ENCODE data around the gene TRIM7.
A peak's percentile ranks its signal among the peaks of the same experiment; 100 is the strongest.
"Not testable (repeated sequence)": the region's sequence is repeated elsewhere in the genome, so short reads cannot be mapped to it uniquely, and the experiment has no call there.

TRIM7 gene

DNA sequence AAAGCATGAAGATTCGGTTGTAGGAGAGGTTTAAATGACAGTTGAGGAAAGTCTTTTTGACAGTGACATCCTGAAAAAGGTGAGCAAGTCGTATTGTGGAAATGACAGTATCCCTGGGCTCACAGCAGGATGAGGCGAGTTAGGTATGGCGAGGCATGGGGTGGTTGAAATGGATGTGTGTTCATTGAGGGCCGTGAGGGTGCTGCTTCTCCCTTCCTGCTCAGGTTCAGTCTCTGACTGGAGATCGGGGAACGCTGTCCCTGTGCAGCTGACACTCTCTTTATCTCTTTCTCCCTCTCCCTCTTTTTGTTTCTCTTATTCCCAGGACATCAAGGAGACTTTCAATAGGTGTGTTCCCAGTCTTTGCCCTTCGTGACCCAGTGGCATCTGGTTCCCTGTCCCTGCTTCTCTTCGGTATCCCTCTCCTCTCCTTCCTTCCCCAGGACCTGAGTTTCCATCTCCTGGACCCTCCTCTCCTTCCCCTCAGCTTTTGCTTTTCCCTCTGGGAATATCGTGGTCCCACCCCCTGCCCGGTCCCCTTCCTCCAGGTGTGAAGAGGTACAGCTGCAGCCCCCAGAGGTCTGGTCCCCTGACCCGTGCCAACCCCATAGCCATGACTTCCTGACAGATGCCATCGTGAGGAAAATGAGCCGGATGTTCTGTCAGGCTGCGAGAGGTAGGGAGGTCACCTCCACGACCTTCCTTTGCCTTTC is 28.2 kb upstream of the TRIM7 start:
- no peak for DNase-seq (ENCODE audit: low read depth in 2 of 2)

DNA sequence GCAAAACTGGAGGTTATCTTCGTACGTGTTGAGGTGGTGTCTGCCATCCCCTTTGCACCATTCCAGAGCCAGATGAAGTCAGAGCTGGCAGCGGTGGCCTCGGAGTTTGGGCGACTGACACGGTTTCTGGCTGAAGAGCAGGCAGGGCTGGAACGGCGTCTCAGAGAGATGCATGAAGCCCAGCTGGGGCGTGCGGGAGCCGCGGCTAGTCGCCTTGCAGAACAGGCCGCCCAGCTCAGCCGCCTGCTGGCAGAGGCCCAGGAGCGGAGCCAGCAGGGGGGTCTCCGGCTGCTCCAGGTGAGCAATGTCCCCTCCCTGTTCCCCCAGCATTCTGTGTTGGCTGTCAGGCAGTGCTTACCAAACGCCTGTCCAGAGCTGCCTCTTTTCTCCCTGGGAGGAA is 27.6 kb upstream of the TRIM7 start:
- DNase-seq (ENCODE audit: low read depth in 2 of 2): no peak

DNA sequence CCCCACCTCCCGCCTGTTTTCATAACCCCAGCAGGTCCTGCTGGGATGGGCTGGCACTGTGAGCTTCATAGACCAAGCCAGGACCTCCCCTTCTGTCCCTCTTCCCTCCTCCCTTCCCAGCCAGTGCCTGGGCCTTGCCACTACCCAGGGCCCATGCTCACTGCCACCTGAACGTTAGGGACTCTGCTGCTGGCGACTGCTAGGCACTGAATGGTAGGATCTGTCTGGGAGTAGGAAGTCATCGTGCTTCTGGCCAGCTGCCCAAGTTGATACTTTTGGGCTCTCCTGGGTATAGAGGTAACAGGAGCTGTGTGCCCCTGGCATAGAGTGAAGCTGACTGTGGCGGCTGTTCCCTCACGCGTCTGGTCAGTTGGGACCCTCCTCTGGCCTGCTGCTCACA is 26.4 kb upstream of the TRIM7 start:
- DNase-seq (ENCODE audit: low read depth in 2 of 2): no peak

DNA sequence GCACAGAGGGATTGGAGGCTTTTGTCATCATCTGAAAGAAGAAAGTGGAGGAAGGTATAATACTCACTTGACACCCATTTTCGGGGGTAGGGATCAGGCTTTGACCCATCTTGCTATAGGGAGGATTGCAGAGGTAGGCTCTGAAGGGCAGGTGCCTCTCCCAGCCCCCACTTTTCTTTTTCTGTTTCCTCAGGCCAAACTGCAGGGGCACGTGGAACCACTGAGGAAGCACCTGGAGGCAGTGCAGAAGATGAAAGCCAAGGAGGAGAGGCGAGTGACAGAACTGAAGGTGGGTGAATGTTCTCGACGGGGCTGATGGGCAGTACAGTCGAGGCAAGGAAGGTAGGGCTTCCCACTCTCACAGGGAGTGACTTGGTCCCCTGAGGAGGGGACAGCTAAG is 25.6 kb upstream of the TRIM7 start:
- DNase-seq (ENCODE audit: low read depth in 2 of 2): no peak

DNA sequence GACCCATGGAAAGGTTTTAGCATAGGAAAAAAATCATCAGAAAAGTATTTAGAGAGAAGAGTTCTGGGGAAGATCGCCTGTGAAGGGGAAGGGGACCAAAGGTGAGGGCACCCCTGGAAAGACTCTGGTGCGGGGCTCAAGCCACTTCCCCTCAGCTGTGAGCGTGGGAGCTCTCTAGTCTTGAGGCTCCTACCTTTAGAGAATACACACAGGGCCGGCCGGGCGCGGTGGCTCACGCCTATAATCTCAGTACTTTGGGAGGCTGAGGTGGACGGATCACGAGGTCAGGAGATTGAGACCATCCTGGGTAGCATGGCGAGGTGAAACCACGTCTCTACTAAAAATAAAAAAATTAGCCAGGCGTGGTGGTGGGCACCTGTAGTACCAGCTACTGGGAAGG is 25.0 kb upstream of the TRIM7 start:
- no peak for DNase-seq (ENCODE audit: low read depth in 2 of 2)

DNA sequence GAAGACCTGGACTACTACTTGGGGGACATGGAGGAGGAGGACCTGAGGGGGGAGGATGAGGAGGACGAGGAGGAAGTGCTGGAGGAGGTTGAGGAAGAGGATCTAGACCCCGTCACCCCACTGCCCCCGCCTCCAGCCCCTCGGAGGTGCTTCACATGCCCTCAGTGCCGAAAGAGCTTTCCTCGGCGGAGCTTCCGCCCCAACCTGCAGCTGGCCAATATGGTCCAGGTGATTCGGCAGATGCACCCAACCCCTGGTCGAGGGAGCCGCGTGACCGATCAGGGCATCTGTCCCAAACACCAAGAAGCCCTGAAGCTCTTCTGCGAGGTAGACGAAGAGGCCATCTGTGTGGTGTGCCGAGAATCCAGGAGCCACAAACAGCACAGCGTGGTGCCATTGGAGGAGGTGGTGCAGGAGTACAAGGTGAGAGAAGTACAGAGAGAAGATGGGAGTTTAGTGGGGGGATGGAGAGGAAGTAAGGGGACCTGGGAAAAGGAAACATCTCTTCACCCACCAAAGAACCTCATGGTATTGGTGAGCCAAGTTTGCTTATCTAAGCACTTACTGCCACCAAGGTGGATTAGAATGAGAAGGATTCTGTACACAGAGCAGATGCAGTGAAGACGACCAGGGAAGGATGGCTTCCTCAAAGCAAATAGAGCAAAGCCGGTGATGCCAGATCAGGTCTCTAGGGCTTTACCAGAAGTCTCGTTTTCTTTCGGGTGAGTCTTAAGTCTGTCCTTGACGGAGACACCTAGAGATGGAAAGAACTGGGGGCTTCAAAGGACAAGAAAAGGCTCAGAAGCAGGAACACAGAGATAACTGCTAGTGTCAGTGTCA is 19.6 kb upstream of the TRIM7 start:
- no peak for DNase-seq (ENCODE audit: low read depth in 2 of 2)

DNA sequence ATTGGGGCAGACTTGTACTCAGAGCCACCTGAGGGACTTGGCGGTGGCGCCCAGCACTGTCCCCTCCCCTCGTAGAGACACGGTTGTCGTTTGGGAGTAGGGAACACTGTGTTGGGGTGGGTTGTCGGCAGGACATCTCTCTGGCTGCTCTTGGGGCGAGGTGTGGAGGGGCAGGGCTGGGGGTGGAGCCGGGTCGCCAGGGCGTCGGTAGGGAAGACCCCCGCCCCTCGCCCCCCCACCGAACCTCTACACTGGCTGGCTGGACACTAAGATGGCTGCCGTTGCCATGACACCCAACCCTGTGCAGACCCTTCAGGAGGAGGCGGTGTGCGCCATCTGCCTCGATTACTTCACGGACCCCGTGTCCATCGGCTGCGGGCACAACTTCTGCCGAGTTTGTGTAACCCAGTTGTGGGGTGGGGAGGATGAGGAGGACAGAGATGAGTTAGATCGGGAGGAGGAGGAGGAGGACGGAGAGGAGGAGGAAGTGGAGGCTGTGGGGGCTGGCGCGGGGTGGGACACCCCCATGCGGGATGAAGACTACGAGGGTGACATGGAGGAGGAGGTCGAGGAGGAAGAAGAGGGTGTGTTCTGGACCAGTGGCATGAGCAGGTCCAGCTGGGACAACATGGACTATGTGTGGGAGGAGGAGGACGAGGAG is 18.9 kb upstream of the TRIM7 start:
- DNase-seq (ENCODE audit: low read depth in 2 of 2): no peak

DNA sequence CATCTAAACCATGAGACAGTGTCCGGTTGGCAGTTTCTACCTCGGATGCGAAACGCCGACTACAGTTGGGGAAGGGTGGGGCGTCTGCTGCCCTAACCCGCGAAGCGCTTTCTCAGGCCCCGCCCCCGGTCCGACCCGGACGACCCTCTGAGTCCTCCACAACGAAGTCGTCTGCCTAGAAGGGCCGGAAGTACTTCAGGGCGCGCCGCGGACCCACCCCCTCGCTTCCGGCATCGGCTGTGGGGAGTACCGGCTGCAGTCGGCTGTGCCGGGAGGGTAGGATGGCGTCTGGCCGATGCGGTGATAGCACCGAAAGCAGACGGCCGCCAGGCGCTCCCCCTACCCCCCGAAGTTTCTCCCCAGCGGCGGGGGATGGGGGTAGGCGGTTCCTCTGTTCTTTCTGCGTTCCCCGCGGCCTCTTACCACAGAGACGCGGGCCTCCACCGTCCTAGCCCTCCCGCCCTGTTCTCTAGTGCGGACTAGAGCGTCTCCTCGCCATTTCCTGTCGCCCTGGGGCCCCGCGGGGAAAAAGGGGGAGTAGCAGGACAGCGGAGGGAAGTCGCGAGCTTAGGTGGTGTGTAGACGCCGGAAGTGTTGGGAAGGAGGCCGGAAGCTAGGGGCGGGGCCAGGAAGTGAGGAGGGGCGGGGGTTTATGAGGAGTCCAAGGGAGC is 18.2 kb upstream of the TRIM7 start, which contains the start of gene TRIM41:
Gene TRIM41 (plus strand): TSS at position 224 of the 671 bp plus-strand sequence. CDS start 719 bp downstream, outside the sequence.
- peak; percentile 94 to 97 for DNase-seq (ENCODE audit: low read depth in 2 of 2)

DNA sequence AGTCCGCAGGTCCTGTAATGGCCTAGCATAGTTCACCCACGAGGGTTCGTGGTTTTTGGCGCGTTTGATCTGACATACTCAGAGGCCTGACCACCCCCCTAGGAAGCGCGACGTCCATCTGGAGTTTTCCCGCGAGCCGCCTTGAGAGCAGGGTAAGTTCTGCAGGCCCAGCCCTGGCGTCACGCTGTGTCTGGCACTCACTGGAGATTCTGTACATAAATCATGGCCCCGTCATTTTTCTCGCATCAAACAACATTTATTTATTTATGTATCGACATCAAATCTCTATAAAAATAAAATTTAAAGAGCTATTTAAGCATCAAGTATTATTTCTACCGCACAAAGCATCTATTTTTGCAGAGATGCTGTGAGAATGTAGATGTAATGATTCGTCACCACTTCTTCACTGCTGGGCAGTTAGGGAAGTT is 17.6 kb upstream of the TRIM7 start:
- no peak for DNase-seq (ENCODE audit: low read depth in 2 of 2)

DNA sequence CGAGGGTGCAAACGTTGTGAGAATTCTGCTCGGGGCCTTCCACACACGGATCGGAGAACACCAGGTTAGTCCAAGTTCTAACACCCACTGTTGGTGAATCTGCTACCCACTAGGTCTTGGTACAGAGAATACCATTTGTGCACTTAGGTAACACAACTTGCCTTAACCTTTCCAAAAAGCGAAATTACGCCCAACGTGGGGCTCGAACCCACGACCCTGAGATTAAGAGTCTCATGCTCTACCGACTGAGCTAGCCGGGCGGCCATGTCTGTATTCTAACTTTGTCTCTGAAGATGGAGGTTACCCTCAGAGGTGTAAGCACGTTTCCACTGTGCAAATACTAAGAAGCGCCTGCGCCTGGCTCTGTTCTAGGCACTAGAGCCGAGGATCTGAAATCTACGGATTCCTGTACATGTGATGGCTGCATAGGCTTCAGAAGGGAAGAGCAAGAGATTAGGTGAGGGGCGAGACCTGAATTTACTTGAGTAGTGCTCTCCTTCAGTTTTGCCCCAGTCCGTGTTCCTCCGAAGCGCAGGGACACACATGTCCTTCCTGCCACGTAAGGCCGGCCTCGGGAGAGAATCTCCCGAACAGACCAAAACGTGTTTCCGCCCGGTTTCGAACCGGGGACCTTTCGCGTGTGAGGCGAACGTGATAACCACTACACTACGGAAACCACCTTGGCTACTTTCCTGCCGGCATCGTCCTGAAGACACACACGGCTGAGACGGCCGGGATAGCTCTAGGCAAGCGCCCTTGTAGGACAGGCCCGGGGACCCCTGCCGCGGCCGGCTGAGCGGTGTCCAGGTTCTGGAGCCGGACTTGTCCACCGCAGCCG is 17.0 kb upstream of the TRIM7 start:
- peak; percentile 94 to 100 for DNase-seq (ENCODE audit: low read depth in 2 of 2)

DNA sequence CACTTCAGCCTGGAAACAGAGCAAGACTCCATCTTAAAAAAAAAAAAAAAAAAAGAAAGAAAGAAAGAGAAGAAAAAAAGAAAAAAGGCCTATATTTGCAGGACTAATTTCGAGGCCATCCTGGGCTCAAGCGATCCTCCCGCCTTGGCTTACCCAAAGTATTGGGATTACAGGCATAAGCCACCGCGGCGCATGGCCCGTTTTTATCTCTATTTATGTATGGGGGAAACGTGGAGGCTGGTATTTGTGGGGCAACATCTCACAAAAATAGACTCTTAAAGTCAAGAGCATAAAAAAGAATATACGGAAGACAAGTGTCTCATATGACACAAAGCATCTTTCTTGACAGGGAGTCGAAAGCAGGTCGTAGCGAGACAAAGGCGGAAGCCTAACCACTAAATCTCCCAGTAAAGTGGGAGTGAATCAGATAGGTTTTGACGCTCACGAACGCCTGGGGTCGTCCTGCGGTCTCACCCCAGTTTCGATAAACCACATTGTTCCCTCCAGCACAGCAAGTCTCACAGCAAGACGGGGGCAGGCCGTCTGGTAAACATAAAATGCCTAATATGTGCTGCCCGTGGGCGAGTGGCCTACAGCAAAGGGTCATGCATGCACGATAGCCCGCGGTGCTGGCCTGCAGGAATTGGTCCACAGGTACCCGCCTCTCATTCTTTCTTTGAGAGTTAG is 16.3 kb upstream of the TRIM7 start:
- no peak for DNase-seq (ENCODE audit: low read depth in 2 of 2)

DNA sequence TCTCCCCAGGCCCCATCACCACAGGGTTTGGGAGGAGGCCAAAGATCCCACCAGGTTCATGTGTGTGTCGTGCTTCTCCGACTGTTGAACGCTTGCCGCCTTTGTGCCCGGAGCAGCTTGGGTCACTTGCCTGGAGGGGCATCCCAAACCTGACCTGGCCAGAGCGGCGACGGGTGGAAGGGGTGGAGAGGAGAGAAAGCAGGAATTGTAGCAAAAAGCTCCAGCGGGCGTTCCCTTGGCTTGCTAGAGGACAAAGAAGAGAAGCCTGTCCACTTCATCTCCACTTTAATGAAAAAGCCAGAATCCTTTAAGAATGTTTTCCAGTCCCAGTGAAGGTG is 15.2 kb upstream of the TRIM7 start:
- no peak for DNase-seq (ENCODE audit: low read depth in 2 of 2)

DNA sequence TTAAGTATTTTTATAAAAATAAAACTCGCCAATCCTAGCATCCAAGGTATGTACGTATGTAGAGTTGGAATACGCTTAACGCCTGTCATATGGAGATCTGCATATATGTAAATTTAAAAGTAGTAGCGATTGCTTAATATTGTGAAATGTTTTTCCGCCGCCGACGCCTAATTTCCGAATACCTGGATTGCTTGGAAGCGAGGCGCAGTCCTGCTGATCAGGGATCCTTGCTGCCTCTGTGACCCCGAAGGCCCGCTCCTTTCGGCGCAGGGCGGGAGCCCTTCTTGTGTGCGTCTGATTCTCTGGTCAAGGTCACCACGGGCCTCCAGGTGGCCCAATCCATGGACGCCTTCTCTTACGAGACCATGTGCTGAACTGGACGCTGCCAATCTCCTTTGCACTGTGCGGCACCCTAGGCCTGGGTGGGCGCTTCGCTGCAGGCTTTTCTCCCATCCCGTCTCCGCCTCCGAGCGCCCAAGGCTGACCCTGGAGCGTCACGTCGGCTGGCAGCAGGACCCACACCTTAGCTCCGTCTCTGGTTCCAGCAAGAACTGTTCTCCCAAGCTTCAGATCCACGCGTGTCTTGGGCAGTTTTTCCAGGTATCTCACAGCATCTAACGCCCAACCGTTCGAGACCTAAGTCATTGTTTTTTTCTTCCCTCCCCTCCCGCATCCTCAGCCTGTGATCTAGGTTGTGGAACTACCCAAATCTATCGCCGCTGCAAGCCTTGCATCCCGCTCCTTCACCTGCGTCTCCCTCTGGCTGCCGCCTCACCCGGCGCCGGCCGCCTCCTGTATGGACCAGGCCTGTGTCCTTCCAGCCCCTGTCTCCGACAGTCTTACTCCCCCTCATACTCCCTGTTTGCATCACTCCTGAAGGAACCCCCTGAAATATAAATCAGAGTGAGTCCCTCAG is 14.5 kb upstream of the TRIM7 start:
- DNase-seq (ENCODE audit: low read depth in 2 of 2): no peak

DNA sequence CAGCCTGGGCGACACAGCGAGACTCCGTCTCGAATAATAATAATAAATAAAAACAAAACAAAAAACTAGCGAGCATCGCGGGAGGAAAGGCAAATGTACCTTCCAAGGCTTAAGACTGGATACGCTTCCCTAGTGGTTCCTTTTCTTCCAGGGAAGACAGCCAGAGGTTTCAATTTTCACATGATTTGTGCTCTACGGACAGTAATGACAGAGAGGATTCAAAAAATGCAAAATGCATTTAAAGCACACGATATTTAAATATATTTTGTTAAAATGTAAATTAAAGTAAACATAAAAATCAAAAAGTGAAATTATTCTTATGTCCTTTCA is 13.8 kb upstream of the TRIM7 start:
- DNase-seq (ENCODE audit: low read depth in 2 of 2): no peak

DNA sequence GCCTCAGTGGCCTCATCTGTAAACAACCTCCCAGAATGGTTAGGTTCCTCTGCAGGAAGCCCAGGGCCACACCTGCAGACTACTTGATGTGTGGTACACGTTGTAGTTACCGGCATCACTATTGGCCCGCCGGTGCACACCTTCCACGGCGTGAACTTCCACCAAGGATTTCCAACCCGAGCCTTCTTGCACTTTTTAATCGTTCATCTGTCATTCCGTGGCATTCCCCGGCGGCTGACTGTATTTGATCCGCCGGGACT is 12.7 kb upstream of the TRIM7 start:
- DNase-seq (ENCODE audit: low read depth in 2 of 2): peak in 1 of 2 donors; percentile 29

DNA sequence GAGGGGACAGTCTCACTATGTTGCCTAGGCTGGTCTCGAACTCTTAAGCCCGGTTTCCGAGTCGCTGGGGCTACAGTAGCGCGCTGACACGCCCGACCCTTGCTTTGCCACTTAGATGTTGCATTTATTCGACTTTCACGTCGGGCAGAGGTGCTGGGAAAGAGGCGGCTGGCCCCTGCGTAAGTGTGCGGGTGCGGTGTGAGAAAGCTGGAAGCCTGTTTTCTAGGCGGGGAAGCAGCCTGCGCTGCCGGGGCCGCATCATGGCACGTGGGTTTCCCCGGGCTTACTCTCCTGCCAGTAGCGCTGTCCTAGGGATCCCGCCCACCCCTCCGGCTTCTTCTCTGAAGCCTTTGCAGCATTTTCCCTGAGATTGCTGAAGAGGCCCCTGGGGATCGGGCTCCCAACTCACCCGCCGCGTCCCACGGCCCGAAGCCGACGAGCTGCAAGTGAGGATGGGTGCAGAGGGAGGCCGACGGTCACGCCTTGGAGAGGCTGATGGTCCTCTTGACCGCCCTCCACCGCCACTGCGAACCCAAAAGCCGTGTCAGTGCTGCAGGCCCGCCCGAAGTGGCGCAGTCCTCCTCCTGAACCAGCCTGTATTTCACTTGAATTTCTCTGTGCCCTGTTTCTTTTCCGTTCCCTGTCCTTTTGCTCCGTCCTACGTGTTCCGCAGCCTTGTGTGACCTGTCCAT is 12.3 kb upstream of the TRIM7 start:
- peak in 1 of 2 donors; percentile 49 for DNase-seq (ENCODE audit: low read depth in 2 of 2)

DNA sequence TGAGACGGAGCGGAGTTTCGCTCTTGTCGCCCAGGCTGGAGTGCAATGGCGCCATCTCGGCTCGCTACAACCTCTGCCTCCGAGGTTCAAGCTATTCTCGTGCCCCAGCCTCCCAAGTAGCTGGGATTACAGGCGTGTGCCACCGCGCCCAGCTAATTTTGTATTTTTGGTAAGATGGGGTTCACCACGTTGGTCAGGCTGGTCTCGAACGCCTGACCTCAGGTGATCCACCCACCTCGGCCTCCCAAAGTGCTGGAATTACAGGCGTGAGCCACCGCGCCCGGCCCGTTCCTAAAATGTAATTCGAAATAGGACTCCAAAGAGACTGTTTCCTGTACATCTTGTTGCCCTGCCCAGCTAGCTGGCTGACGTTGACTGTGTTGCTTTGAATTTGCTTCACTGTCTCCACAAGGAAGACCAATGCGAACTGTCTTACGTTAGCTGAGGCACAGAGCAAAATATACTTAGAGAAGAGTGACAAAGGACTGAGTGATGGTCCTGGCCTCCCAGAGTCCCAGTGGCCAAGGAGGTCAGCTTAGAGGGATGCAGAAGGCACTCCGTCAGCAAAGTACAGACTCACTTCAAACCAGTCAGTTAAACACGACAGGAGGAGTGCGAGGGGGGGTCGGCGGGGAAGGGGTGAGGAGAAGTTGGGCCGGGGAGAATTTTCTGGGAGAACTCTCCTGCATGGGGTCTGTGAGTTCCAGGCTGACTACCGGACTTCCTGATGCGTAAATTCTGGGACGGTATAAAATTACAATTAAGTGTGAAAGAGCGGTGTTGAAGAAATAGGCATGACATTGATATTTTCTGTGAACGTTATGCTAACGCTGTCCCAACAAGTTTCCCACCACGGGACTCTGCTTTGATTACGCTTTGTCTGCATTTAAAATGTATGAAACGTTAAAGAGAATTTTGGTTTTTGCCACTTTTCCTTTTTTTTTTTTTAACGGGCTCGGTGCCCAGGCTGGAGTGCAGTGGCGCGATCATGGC is 11.3 kb upstream of the TRIM7 start:
- no peak for DNase-seq (ENCODE audit: low read depth in 2 of 2)

DNA sequence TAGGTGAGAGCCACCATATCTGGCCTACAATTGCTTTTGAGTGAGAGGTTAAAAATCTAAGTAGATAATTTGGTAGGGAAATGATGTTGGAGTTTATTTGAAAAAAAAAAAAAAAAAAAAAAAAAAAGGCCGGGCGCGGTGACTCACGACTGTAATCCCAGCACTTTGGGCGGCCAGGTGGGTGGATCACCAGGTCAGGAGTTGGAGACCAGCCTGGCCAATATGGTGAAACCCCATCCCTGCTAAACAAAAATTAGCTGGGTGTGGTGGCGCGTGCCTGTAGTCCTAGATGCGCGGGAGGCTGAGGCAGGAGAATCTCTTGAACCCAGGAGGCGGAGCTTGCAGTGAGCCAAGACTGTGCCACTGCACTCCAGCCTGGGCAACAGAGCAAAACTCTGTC is 9.3 kb upstream of the TRIM7 start:
- DNase-seq (ENCODE audit: low read depth in 2 of 2): not testable (repeated sequence)
